IPS-18a (cell line): ENCODE measurements around the gene SERPINA3.
"Not testable (repeated sequence)": the region's sequence is repeated elsewhere in the genome, so short reads cannot be mapped to it uniquely, and the experiment has no call there.

Experiments
- H3K27ac ChIP-seq: one replicate; pipeline ENCODE4 v1.5.1; 2013; ENCODE audit warnings: low read length
- H3K27me3 ChIP-seq: one replicate; pipeline ENCODE4 v1.6.1; 2013; ENCODE audit warnings: mild to moderate bottlenecking, low read length; ENCODE audit not compliant: control insufficient read depth, insufficient read depth
- H3K36me3 ChIP-seq: one replicate; pipeline ENCODE4 v1.6.1; 2013; ENCODE audit warnings: low read depth, low read length; ENCODE audit not compliant: control insufficient read depth
- H3K4me1 ChIP-seq: one replicate; pipeline ENCODE4 v1.6.1; 2013; ENCODE audit warnings: low read depth, low read length; ENCODE audit not compliant: control insufficient read depth
- H3K4me3 ChIP-seq: one replicate; pipeline ENCODE4 v1.5.1; 2013; ENCODE audit warnings: low read length
- H3K9ac ChIP-seq: one replicate; pipeline ENCODE4 v1.6.1; 2013; ENCODE audit warnings: mild to moderate bottlenecking, low read length, moderate library complexity
- H3K9me3 ChIP-seq: one replicate; pipeline ENCODE4 v1.6.1; 2013; ENCODE audit warnings: low read depth, low read length; ENCODE audit not compliant: control insufficient read depth

The SERPINA3 gene

GRCh38 chr14:94600148-94600545 lies 12.0 kb upstream of the SERPINA3 start:
- H3K4me1 ChIP-seq: peaks cover 7% of the 10 kb centered on the region
- H3K9ac ChIP-seq: no peak overlapping the region
- no peaks in the 10 kb centered on the region for H3K27me3 ChIP-seq
- no peak overlapping the region for H3K4me3 ChIP-seq
- no peaks in the 10 kb centered on the region for H3K36me3 ChIP-seq
- no peak overlapping the region for H3K27ac ChIP-seq
- H3K9me3 ChIP-seq: no peaks in the 10 kb centered on the region

GRCh38 chr14:94601884-94602391 lies 10.3 kb upstream of the SERPINA3 start:
- H3K27ac ChIP-seq: no peak overlapping the region
- H3K9me3 ChIP-seq: no peaks in the 10 kb centered on the region
- peaks cover 7% of the 10 kb centered on the region for H3K4me1 ChIP-seq
- H3K27me3 ChIP-seq: no peaks in the 10 kb centered on the region
- H3K4me3 ChIP-seq: no peak overlapping the region
- no peak overlapping the region for H3K9ac ChIP-seq
- no peaks in the 10 kb centered on the region for H3K36me3 ChIP-seq

GRCh38 chr14:94602722-94603121 lies 9.5 kb upstream of the SERPINA3 start:
- no peak overlapping the region for H3K9ac ChIP-seq
- no peaks in the 10 kb centered on the region for H3K36me3 ChIP-seq
- H3K4me3 ChIP-seq: no peak overlapping the region
- H3K27me3 ChIP-seq: no peaks in the 10 kb centered on the region
- H3K9me3 ChIP-seq: no peaks in the 10 kb centered on the region
- H3K4me1 ChIP-seq: peaks cover 7% of the 10 kb centered on the region
- no peak overlapping the region for H3K27ac ChIP-seq

DNA sequence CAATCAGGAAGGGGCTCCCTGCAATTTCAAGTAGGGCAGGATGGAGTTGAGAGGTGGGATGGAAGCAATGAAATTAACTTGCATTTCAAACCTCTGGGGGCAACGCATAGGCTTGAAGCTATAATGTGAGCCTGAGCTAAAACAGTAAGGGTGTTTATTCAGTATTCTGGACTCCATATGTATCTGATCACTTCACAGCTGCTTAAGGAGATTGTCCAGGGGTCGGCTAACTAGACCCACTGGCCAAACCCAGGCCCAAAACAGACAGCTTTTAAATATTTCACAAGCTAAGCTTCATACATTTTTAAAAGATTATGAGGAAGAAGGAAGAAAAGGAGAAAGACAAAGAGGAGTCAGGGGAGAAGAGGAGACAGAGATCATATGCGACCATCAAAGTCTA lies 6.8 kb upstream of the SERPINA3 start:
- Histone ChIP-seq H3K27me3 (no peaks in the 10 kb centered on the region), H3K4me1 (peaks cover 3% of the 10 kb centered on the region), H3K27ac (no peak overlapping the region), H3K9ac (no peak overlapping the region), H3K9me3 (no peaks in the 10 kb centered on the region), H3K36me3 (no peaks in the 10 kb centered on the region), H3K4me3 (no peak overlapping the region)

- not testable (repeated sequence) for H3K27ac ChIP-seq, H3K4me3 ChIP-seq, H3K9me3 ChIP-seq, H3K36me3 ChIP-seq, H3K4me1 ChIP-seq, H3K9ac ChIP-seq, H3K27me3 ChIP-seq
Observed at GRCh38 chr14:94608966-94609365, 3.2 kb upstream of the SERPINA3 start.

DNA sequence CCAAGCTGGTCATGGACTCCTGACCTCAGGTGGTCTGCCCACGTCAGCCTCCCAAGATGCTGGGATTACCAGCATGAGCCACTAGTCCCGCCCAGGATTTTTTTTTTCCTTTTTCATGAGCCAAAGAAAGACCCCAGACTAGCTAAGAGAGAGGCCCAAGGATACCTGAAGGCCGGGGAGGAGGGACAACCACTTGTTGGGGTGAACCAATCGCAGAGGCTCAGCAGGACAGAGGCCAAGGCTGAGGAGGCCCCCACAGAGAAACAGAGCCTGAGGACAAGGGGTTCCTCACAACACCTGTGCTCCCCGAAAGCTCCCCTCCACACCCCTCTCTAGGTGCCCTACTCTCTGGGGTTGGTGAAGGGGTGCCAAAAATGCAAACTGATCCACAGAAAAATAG lies 1.0 kb upstream of the SERPINA3 start:
- no peaks in the 10 kb centered on the region for H3K27me3 ChIP-seq
- no peak overlapping the region for H3K4me3 ChIP-seq
- no peak overlapping the region for H3K9ac ChIP-seq
- no peak overlapping the region for H3K27ac ChIP-seq
- H3K9me3 ChIP-seq: no peaks in the 10 kb centered on the region
- no peaks in the 10 kb centered on the region for H3K4me1 ChIP-seq
- no peaks in the 10 kb centered on the region for H3K36me3 ChIP-seq

- peaks cover 2% of the 10 kb centered on the region for H3K9me3 ChIP-seq
- no peaks in the 10 kb centered on the region for H3K36me3 ChIP-seq
- H3K27me3 ChIP-seq: no peaks in the 10 kb centered on the region
- no peak overlapping the region for H3K9ac ChIP-seq
- no peaks in the 10 kb centered on the region for H3K4me1 ChIP-seq
- no peak overlapping the region for H3K27ac ChIP-seq
- no peak overlapping the region for H3K4me3 ChIP-seq
Observed at GRCh38 chr14:94612580-94613554, 676 bp downstream of the SERPINA3 start.

- Histone ChIP-seq H3K9ac (no peak overlapping the region), H3K27me3 (no peaks in the 10 kb centered on the region), H3K4me3 (no peak overlapping the region), H3K4me1 (no peaks in the 10 kb centered on the region), H3K36me3 (no peaks in the 10 kb centered on the region), H3K27ac (no peak overlapping the region), H3K9me3 (peaks cover 2% of the 10 kb centered on the region)
Observed at GRCh38 chr14:94613720-94614644, 1.8 kb downstream of the SERPINA3 start.

DNA sequence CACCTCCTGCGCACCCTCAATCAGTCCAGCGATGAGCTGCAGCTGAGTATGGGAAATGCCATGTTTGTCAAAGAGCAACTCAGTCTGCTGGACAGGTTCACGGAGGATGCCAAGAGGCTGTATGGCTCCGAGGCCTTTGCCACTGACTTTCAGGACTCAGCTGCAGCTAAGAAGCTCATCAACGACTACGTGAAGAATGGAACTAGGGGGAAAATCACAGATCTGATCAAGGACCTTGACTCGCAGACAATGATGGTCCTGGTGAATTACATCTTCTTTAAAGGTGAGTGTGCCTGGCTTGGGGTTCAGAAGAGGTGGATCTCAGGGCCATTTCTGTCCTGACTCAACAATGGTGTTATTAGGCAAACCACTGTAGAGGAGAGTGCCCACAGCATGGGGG lies 2.6 kb downstream of the SERPINA3 start:
- Histone ChIP-seq H3K27ac (no peak overlapping the region), H3K9ac (no peak overlapping the region), H3K4me3 (no peak overlapping the region), H3K9me3 (peaks cover 2% of the 10 kb centered on the region), H3K4me1 (no peaks in the 10 kb centered on the region), H3K27me3 (no peaks in the 10 kb centered on the region), H3K36me3 (no peaks in the 10 kb centered on the region)

- Histone ChIP-seq H3K27me3 (no peaks in the 10 kb centered on the region), H3K4me1 (no peaks in the 10 kb centered on the region), H3K4me3 (no peak overlapping the region), H3K9me3 (peaks cover 2% of the 10 kb centered on the region), H3K9ac (no peak overlapping the region), H3K36me3 (no peaks in the 10 kb centered on the region), H3K27ac (no peak overlapping the region)
Observed at GRCh38 chr14:94615254-94615653, 3.1 kb downstream of the SERPINA3 start.

GRCh38 chr14:94615823-94616570 lies 3.8 kb downstream of the SERPINA3 start:
- Histone ChIP-seq H3K9ac (no peak overlapping the region), H3K4me3 (no peak overlapping the region), H3K36me3 (no peaks in the 10 kb centered on the region), H3K27me3 (no peaks in the 10 kb centered on the region), H3K4me1 (no peaks in the 10 kb centered on the region), H3K27ac (no peak overlapping the region), H3K9me3 (peaks cover 2% of the 10 kb centered on the region)
